Measurements from ENCODE around the gene LIMK1.

The LIMK1 gene

GRCh38 chr7:74057987-74058386, 25.6 kb upstream of the LIMK1 start:
- no peaks in the 10 kb centered on the region for H3K4me1 ChIP-seq (ENCODE audit: low read length)
- no peak overlapping the region for H3K9ac ChIP-seq (ENCODE audit: low read length)
- no peaks in the 10 kb centered on the region for H3K9me3 ChIP-seq (replicated peaks; ENCODE audit: insufficient read depth, low read length)
- H3K36me3 ChIP-seq (replicated peaks; ENCODE audit: insufficient read depth, low read length), result no peaks in the 10 kb centered on the region
- no peak overlapping the region for H2AFZ ChIP-seq (ENCODE audit: low read length)
- no peak overlapping the region for H3K4me3 ChIP-seq (ENCODE audit: low read length)
- no peaks in the 10 kb centered on the region for H4K20me1 ChIP-seq (ENCODE audit: insufficient read depth, low read length)
- H3F3A ChIP-seq (ENCODE audit: insufficient read depth, low read length), result no peaks in the 10 kb centered on the region
- no peak overlapping the region for H3K27ac ChIP-seq (ENCODE audit: low read length)
- no peak overlapping the region for H3K4me2 ChIP-seq (ENCODE audit: low read depth, low read length)
- DNase-seq, result no peak
- no peaks in the 10 kb centered on the region for H3K9me2 ChIP-seq (replicated peaks; ENCODE audit: insufficient read depth, low read length)
- no peaks in the 10 kb centered on the region for H3K79me2 ChIP-seq (ENCODE audit: low read length)
- H3K27me3 ChIP-seq (replicated peaks; ENCODE audit: insufficient read depth, low read length), result peaks cover 47% of the 10 kb centered on the region
- TF ChIP-seq EZH2 (optimal IDR thresholded peaks at IDR 0.05; ENCODE audit: low read depth, low read length), result no peak

- H3K4me3 ChIP-seq (ENCODE audit: low read length), result no peak overlapping the region
- no peak overlapping the region for H3K4me2 ChIP-seq (ENCODE audit: low read depth, low read length)
- H3K79me2 ChIP-seq (ENCODE audit: low read length), result no peaks in the 10 kb centered on the region
- no peaks in the 10 kb centered on the region for H3K4me1 ChIP-seq (ENCODE audit: low read length)
- H2AFZ ChIP-seq (ENCODE audit: low read length), result no peak overlapping the region
- DNase-seq, result no peak
- H3K9ac ChIP-seq (ENCODE audit: low read length), result no peak overlapping the region
- H3K9me3 ChIP-seq (replicated peaks; ENCODE audit: insufficient read depth, low read length), result no peaks in the 10 kb centered on the region
- no peaks in the 10 kb centered on the region for H3K9me2 ChIP-seq (replicated peaks; ENCODE audit: insufficient read depth, low read length)
- H3K36me3 ChIP-seq (replicated peaks; ENCODE audit: insufficient read depth, low read length), result no peaks in the 10 kb centered on the region
- H3K27me3 ChIP-seq (replicated peaks; ENCODE audit: insufficient read depth, low read length), result peaks cover 42% of the 10 kb centered on the region
- H3K27ac ChIP-seq (ENCODE audit: low read length), result no peak overlapping the region
- TF ChIP-seq CTCF (IDR thresholded peaks at IDR 0.05; ENCODE audit: low read length) (no peak), EZH2phosphoT487 (IDR thresholded peaks at IDR 0.05; ENCODE audit: low read length) (no peak)
- no peaks in the 10 kb centered on the region for H3F3A ChIP-seq (ENCODE audit: insufficient read depth, low read length)
- no peaks in the 10 kb centered on the region for H4K20me1 ChIP-seq (ENCODE audit: insufficient read depth, low read length)
These were observed 25.1 kb upstream of the LIMK1 start for GRCh38 chr7:74058486-74058885.

- H3K4me3 ChIP-seq (ENCODE audit: low read length), result no peak overlapping the region
- no peaks in the 10 kb centered on the region for H3K79me2 ChIP-seq (ENCODE audit: low read length)
- no peaks in the 10 kb centered on the region for H3K9me2 ChIP-seq (replicated peaks; ENCODE audit: insufficient read depth, low read length)
- no peak overlapping the region for H2AFZ ChIP-seq (ENCODE audit: low read length)
- no peak overlapping the region for H3K9ac ChIP-seq (ENCODE audit: low read length)
- no peak overlapping the region for H3K27ac ChIP-seq (ENCODE audit: low read length)
- no peaks in the 10 kb centered on the region for H3K9me3 ChIP-seq (replicated peaks; ENCODE audit: insufficient read depth, low read length)
- no peaks in the 10 kb centered on the region for H3F3A ChIP-seq (ENCODE audit: insufficient read depth, low read length)
- H3K4me1 ChIP-seq (ENCODE audit: low read length), result no peaks in the 10 kb centered on the region
- no peaks in the 10 kb centered on the region for H3K36me3 ChIP-seq (replicated peaks; ENCODE audit: insufficient read depth, low read length)
- TF ChIP-seq EZH2 (optimal IDR thresholded peaks at IDR 0.05; ENCODE audit: low read depth, low read length) (no peak), EZH2phosphoT487 (IDR thresholded peaks at IDR 0.05; ENCODE audit: low read length) (no peak), CTCF (IDR thresholded peaks at IDR 0.05; ENCODE audit: low read length) (no peak)
- no peak overlapping the region for H3K4me2 ChIP-seq (ENCODE audit: low read depth, low read length)
- H4K20me1 ChIP-seq (ENCODE audit: insufficient read depth, low read length), result no peaks in the 10 kb centered on the region
- DNase-seq, result no peak
- H3K27me3 ChIP-seq (replicated peaks; ENCODE audit: insufficient read depth, low read length), result peaks cover 42% of the 10 kb centered on the region
These were observed 24.6 kb upstream of the LIMK1 start for GRCh38 chr7:74059037-74059436.

- Histone ChIP-seq H3K9me3 (replicated peaks; ENCODE audit: insufficient read depth, low read length) (no peaks in the 10 kb centered on the region), H3K79me2 (ENCODE audit: low read length) (no peaks in the 10 kb centered on the region), H3K4me2 (ENCODE audit: low read depth, low read length) (no peak overlapping the region), H3K36me3 (replicated peaks; ENCODE audit: insufficient read depth, low read length) (no peaks in the 10 kb centered on the region), H2AFZ (ENCODE audit: low read length) (no peak overlapping the region), H3K9ac (ENCODE audit: low read length) (no peak overlapping the region), H3K9me2 (replicated peaks; ENCODE audit: insufficient read depth, low read length) (no peaks in the 10 kb centered on the region), H3K4me1 (ENCODE audit: low read length) (no peaks in the 10 kb centered on the region), H3K27me3 (replicated peaks; ENCODE audit: insufficient read depth, low read length) (peaks cover 42% of the 10 kb centered on the region), H3F3A (ENCODE audit: insufficient read depth, low read length) (no peaks in the 10 kb centered on the region), H4K20me1 (ENCODE audit: insufficient read depth, low read length) (no peaks in the 10 kb centered on the region), H3K27ac (ENCODE audit: low read length) (no peak overlapping the region), H3K4me3 (ENCODE audit: low read length) (no peak overlapping the region)
- TF ChIP-seq EZH2 (optimal IDR thresholded peaks at IDR 0.05; ENCODE audit: low read depth, low read length) (no peak), CTCF (IDR thresholded peaks at IDR 0.05; ENCODE audit: low read length) (no peak), EZH2phosphoT487 (IDR thresholded peaks at IDR 0.05; ENCODE audit: low read length) (no peak)
- DNase-seq, result no peak
These were observed 23.7 kb upstream of the LIMK1 start for GRCh38 chr7:74059681-74060588.
